HS-5 (cell line): ENCODE results near the gene TXNDC5.
"Not testable (repeated sequence)": the region's sequence is repeated elsewhere in the genome, so short reads cannot be mapped to it uniquely, and the experiment has no call there.

Experiments
- DNase-seq: peaks from one replicate; pipeline ENCODE4 v3.0.0-alpha.2; 2012; ENCODE audit warnings: low read depth

The TXNDC5 gene

GRCh38 chr6:7914311-7914710 is 3.7 kb upstream of the TXNDC5 start:
- no peak for DNase-seq

- no peak for DNase-seq
These were observed 2.3 kb upstream of the TXNDC5 start for GRCh38 chr6:7912736-7913517.

- no peak for DNase-seq
These were observed 1.4 kb upstream of the TXNDC5 start for GRCh38 chr6:7912024-7912423.

- no peak for DNase-seq
These were observed 747 bp upstream of the TXNDC5 start for GRCh38 chr6:7911345-7911725.

GRCh38 chr6:7910298-7910653 is 312 bp downstream of the TXNDC5 start:
- no peak for DNase-seq

- DNase-seq, result peak; percentile 8
These were observed 988 bp downstream of the TXNDC5 start for GRCh38 chr6:7909323-7910276.

- no peak for DNase-seq
These were observed 3.4 kb downstream of the TXNDC5 start for GRCh38 chr6:7907159-7907558.

GRCh38 chr6:7906741-7907140 is 3.8 kb downstream of the TXNDC5 start:
- DNase-seq, result no peak

- no peak for DNase-seq
These were observed 5.2 kb downstream of the TXNDC5 start for GRCh38 chr6:7905416-7905815.

- DNase-seq, result no peak
These were observed 5.8 kb downstream of the TXNDC5 start for GRCh38 chr6:7904654-7905319.

- DNase-seq, result no peak
These were observed 6.9 kb downstream of the TXNDC5 start for GRCh38 chr6:7903673-7904072.

- DNase-seq, result no peak
These were observed 7.7 kb downstream of the TXNDC5 start for GRCh38 chr6:7902867-7903266.

GRCh38 chr6:7902221-7902620 is 8.4 kb downstream of the TXNDC5 start:
- no peak for DNase-seq

GRCh38 chr6:7901780-7902179 is 8.8 kb downstream of the TXNDC5 start:
- no peak for DNase-seq

- no peak for DNase-seq
These were observed 9.5 kb downstream of the TXNDC5 start for GRCh38 chr6:7901056-7901455.

GRCh38 chr6:7900621-7901020 is 10.0 kb downstream of the TXNDC5 start:
- no peak for DNase-seq

- no peak for DNase-seq
These were observed 10.7 kb downstream of the TXNDC5 start for GRCh38 chr6:7899889-7900213.

GRCh38 chr6:7899101-7899888 is 11.3 kb downstream of the TXNDC5 start:
- no peak for DNase-seq

- not testable (repeated sequence) for DNase-seq
These were observed 12.4 kb downstream of the TXNDC5 start for GRCh38 chr6:7898193-7898586.

- DNase-seq, result no peak
These were observed 13.0 kb downstream of the TXNDC5 start for GRCh38 chr6:7897461-7898192.

GRCh38 chr6:7896465-7896987 is 14.1 kb downstream of the TXNDC5 start:
- no peak for DNase-seq
